ENCODE measurements around the gene CYB5B. TPM values are rescaled to one million over a fixed set of nuclear protein-coding genes. Genes with fewer than 3 reads are reported as not detected.

The CYB5B gene
- total RNA-seq, result 10 to 100 TPM; 50.8 to 86.3 TPM
- polyA plus RNA-seq, result 10 to 100 TPM; 38.7 to 40.8 TPM

- peak within 1 kb of the TSS; percentile 72 to 95 (median 92) for H3K4me3 ChIP-seq (ENCODE audit: low read depth in 1 of 3, low read length in 3 of 3)
- H3K9me3 ChIP-seq (ENCODE audit: control insufficient read depth in 4 of 4, low read length in 3 of 4), result no peaks in the 10 kb centered on the region
- peak within 1 kb of the TSS; percentile 32 to 67 for H3K27ac ChIP-seq (ENCODE audit: low read depth in 1 of 2, low read length in 2 of 2)
- 5% methylated on average over 40 of the region's 40 CpGs for WGBS
- peak; percentile 88 for DNase-seq (ENCODE audit: low spot score)
- H3K4me1 ChIP-seq (ENCODE audit: control insufficient read depth in 4 of 4, insufficient read depth in 4 of 4, low read length in 3 of 4), result peaks cover 0 to 22% (median 10%) of the 10 kb centered on the region in 4 donors
- no peaks in the 10 kb centered on the region for H3K27me3 ChIP-seq (ENCODE audit: control insufficient read depth in 4 of 4, insufficient read depth in 4 of 4, low read length in 3 of 4)
- peak within 1 kb of the TSS; percentile 23 to 74 for H3K9ac ChIP-seq (ENCODE audit: low read depth in 1 of 2, low read length in 2 of 2)
- peaks cover 0 to 11% (median 4%) of the 10 kb centered on the region in 4 donors for H3K36me3 ChIP-seq (ENCODE audit: control insufficient read depth in 4 of 4, insufficient read depth in 3 of 4, low read depth in 1 of 4, low read length in 3 of 4)
- TF ChIP-seq TAF1 (conservative IDR thresholded peaks at IDR 0.05), result peak; percentile 77
- peak; percentile 95 for TF ChIP-seq SP1 (IDR thresholded peaks at IDR 0.05)
- TF ChIP-seq GABPA (IDR thresholded peaks at IDR 0.05 in 1 of 2, conservative IDR thresholded peaks at IDR 0.05 in 1 of 2), result peak in 1 of 2 donors; percentile 74
- peak; percentile 54 to 87 for TF ChIP-seq JUND (IDR thresholded peaks at IDR 0.05)
- TF ChIP-seq RXRA (IDR thresholded peaks at IDR 0.05), result peak; percentile 58 to 88
- no peak for TF ChIP-seq FOXA1 (IDR thresholded peaks at IDR 0.05)
- peak; percentile 94 for TF ChIP-seq HNF4G (IDR thresholded peaks at IDR 0.05)
- TF ChIP-seq MAX (IDR thresholded peaks at IDR 0.05), result peak; percentile 65
- TF ChIP-seq YY1 (IDR thresholded peaks at IDR 0.05), result peak; percentile 96
- no peak for TF ChIP-seq CTCF (IDR thresholded peaks at IDR 0.05; ENCODE audit: low read depth, low read length, missing input control)
- no peak for TF ChIP-seq ATF3 (IDR thresholded peaks at IDR 0.05)
- TF ChIP-seq ZBTB33 (IDR thresholded peaks at IDR 0.05), result peak; percentile 95
- no peak for TF ChIP-seq EGR1 (IDR thresholded peaks at IDR 0.05; ENCODE audit: low read depth in 2 of 2)
- TF ChIP-seq REST (IDR thresholded peaks at IDR 0.05), result peak; percentile 82
- TF ChIP-seq FOXA2 (IDR thresholded peaks at IDR 0.05), result no peak
- peak in 1 of 2 donors; percentile 45 for TF ChIP-seq RAD21 (IDR thresholded peaks at IDR 0.05)
- peak; percentile 93 to 99 for TF ChIP-seq HNF4A (conservative IDR thresholded peaks at IDR 0.05)
- TF ChIP-seq NR2F2 (IDR thresholded peaks at IDR 0.05), result peak; percentile 71
Measured at GRCh38 chr16:69424053-69424934, at the start of gene CYB5B. CYB5B (plus strand) TSS chr16:69424619; CDS start chr16:69424684, 65 bp downstream.

Measured in liver (tissue), 9 donors.